Muscle layer of duodenum (tissue), 2 donors: ENCODE data around the gene SMARCA2.

ENCODE experiments used
- H3K27ac ChIP-seq: one replicate; pipeline ENCODE4 v1.7.0; 2013; ENCODE audit warnings: mild to moderate bottlenecking, low read length
- H3K27me3 ChIP-seq: one replicate; pipeline ENCODE4 v1.7.0; 2013; ENCODE audit warnings: low read depth, mild to moderate bottlenecking, control low read depth, low read length
- H3K36me3 ChIP-seq, 2 donors: one replicate each; pipeline ENCODE4 v1.7.0; 2013; ENCODE audit warnings: low read length in 2 of 2, control low read depth in 1 of 2, mild to moderate bottlenecking in 1 of 2; ENCODE audit not compliant: insufficient read depth in 2 of 2, control insufficient read depth in 1 of 2
- H3K4me1 ChIP-seq, 2 donors: one replicate each; pipeline ENCODE4 v1.7.0; 2013; ENCODE audit warnings: low read length in 2 of 2, mild to moderate bottlenecking in 2 of 2, control low read depth in 1 of 2, moderate library complexity in 1 of 2; ENCODE audit not compliant: insufficient read depth in 2 of 2, control insufficient read depth in 1 of 2
- H3K4me3 ChIP-seq, 2 donors: one replicate each; pipeline ENCODE4 v1.7.0; 2013; ENCODE audit warnings: low read length in 2 of 2, low read depth in 1 of 2, mild to moderate bottlenecking in 1 of 2
- H3K9me3 ChIP-seq, 2 donors: one replicate each; pipeline ENCODE4 v1.7.0; 2013; ENCODE audit warnings: low read length in 2 of 2, control low read depth in 1 of 2, mild to moderate bottlenecking in 1 of 2; ENCODE audit not compliant: control insufficient read depth in 1 of 2
- donor health status: healthy.

SMARCA2 gene

GRCh38 chr9:2242831-2243330 is 227.7 kb downstream of the SMARCA2 start:
- H3K27ac ChIP-seq: no peak overlapping the region
- H3K36me3 ChIP-seq: no peaks in the 10 kb centered on the region
- peaks cover 0 to 9% of the 10 kb centered on the region in 2 donors for H3K4me1 ChIP-seq
- H3K27me3 ChIP-seq: no peaks in the 10 kb centered on the region
- peaks cover 0 to 3% of the 10 kb centered on the region in 2 donors for H3K9me3 ChIP-seq
- peak overlapping the region; percentile 56 to 81 for H3K4me3 ChIP-seq
